KBM-7 (cell line): ENCODE measurements around the gene PPP2R3A.
A peak's percentile ranks its signal among the peaks of the same experiment; 100 is the strongest.
"Not testable (repeated sequence)": the region's sequence is repeated elsewhere in the genome, so short reads cannot be mapped to it uniquely, and the experiment has no call there.

Source experiments
- DNase-seq: peaks from one replicate; pipeline ENCODE4 v3.0.0-alpha.2; 2015
- in situ Hi-C: fragments of 300-500 bp; cut with MboI; formaldehyde crosslinking; loops from 2 replicates; pipeline ENCODE4 v1.14.3; 2020; ENCODE audit warnings: low sequenced_read_pairs, low pct_unique_long_range_greater_than_20kb, mixed read lengths

Gene PPP2R3A, protein sequence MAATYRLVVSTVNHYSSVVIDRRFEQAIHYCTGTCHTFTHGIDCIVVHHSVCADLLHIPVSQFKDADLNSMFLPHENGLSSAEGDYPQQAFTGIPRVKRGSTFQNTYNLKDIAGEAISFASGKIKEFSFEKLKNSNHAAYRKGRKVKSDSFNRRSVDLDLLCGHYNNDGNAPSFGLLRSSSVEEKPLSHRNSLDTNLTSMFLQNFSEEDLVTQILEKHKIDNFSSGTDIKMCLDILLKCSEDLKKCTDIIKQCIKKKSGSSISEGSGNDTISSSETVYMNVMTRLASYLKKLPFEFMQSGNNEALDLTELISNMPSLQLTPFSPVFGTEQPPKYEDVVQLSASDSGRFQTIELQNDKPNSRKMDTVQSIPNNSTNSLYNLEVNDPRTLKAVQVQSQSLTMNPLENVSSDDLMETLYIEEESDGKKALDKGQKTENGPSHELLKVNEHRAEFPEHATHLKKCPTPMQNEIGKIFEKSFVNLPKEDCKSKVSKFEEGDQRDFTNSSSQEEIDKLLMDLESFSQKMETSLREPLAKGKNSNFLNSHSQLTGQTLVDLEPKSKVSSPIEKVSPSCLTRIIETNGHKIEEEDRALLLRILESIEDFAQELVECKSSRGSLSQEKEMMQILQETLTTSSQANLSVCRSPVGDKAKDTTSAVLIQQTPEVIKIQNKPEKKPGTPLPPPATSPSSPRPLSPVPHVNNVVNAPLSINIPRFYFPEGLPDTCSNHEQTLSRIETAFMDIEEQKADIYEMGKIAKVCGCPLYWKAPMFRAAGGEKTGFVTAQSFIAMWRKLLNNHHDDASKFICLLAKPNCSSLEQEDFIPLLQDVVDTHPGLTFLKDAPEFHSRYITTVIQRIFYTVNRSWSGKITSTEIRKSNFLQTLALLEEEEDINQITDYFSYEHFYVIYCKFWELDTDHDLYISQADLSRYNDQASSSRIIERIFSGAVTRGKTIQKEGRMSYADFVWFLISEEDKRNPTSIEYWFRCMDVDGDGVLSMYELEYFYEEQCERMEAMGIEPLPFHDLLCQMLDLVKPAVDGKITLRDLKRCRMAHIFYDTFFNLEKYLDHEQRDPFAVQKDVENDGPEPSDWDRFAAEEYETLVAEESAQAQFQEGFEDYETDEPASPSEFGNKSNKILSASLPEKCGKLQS (N-terminal part only)

DNA sequence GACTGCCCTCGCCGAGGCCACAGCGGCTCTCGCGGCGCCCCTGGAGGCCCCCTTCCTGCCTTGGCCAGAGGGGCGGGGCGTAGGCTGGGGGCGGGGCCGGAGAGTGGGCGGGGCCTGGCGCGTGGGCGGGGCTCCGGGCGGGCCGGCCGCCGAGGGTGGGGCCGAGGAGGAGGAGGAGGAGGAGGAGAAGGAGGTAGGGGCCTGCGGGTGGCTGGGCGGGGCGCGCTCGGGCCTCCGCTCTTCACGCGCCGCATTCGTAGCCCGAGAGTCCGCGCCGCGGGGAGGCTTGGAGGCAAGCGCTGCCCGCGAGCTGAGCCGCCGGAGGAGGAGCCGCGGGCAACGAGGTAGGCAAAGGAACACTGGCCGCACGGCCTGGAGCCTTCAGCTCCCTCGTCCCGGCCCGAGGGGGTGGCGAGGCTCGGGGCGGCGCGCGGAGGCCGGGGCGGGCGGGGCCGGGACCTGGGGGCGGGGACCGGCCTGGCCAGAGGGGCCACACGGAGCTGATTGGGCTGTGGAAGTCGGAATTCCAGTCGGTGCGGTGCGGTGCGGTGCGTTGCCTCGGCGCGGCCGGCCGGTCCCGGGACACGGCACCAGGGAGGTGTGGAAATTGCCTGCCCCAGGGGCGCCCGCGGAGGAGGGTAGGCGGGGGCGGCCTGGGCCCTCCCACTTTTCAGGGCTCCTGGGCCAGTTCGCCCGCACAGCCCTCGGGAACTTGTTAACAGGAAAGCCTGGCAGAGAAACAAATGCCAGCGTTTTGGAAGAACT lies at the start of gene PPP2R3A:
Gene PPP2R3A, plus strand, starts transcription at position 223 of the 765 bp plus-strand sequence. CDS start 35,771 bp downstream, outside the sequence.
- in situ Hi-C loops = no loop called here
- peak; percentile 81 for DNase-seq

DNA sequence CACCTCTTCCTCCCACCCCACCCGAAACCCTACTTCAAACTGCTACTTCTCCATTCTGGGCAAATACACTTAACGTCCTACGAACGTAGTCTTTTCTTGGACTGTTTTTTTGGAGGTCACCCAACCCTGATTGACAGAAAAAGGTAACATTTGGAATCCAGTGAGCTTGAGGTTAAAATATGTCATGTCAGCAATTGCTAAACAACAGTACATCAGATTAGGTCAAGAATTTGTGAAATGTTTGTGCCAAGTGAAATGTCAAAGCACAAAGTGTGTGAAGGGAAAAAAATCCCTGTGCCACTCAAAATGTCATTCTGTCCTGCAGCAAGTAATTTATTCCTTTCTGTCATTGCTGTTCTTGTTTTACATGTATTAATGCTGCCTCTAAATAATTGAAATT lies 49.2 kb upstream of the PPP2R3A start:
- no peak for DNase-seq
- in situ Hi-C loops = no loop called here

DNA sequence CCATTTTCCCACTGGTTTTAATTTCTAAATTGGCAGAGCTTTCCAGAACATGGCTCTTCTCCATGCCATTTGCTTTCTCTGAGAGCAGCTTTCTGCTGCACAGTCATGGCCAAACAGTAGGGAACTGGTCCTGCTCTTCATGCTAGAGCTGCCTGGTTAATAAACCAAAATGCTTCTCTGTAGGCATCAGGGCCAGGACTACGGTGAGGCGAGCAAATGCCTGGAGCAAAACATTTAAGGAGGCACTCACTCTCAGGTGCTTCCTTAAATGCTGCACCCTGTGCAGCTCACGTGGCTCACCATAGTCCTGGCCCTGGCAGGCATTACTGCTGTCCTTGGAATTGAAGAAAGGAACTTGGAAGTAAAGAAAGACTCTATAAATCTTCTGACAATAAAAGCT lies 48.5 kb upstream of the PPP2R3A start:
- in situ Hi-C loops = no loop called here
- DNase-seq = no peak

DNA sequence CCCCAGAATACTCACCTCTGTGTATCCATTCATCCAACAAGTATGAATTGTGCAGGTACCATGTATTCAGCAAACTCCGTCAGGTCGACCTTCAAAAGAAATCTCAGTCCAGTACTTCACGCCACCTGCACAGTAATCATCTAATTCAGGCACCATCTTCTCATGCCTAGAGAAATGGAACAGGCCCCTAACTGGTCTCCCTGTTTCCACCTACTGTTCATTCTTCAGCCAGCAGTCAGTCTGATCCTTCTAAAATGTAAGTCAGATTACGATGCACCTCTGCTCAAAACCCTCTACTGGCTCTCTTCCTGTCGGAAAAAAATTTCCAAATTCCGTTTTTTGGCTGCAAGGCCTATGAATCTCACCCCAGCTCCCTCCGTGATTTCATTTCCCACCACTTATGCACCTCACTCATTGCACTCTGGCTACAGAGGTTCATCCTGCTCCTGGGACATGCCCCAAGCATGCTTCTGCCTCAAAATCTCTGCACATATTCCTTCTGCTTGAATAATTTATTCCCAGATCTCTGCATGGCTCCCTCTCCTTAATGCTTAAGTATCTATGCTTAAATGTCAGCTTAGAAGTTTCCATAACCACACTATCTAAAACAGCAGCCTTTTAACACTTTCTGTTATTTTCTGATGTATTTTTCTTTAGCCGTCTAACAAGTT lies 47.5 kb upstream of the PPP2R3A start:
- in situ Hi-C loops = no loop called here
- no peak for DNase-seq

DNA sequence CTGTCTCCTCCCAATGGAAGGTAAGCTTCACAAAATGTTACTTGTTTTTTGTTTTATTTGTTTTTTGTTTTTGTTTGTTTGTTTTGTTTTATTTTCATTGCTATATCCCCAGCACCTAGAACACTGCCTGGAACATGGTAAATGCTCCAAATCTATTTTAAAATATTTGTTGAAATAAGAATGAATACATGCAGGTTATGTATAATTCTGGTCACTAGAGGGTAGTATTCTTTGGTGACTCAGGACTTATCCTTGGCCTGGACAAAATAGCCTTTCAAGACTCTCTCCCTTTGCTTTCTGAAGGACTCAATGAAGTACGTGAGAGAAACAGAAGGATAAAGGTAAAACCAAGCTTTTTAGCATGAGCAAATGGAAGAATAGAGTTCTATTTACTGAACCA lies 46.9 kb upstream of the PPP2R3A start:
- in situ Hi-C loops = no loop called here
- peak; percentile 26 for DNase-seq

DNA sequence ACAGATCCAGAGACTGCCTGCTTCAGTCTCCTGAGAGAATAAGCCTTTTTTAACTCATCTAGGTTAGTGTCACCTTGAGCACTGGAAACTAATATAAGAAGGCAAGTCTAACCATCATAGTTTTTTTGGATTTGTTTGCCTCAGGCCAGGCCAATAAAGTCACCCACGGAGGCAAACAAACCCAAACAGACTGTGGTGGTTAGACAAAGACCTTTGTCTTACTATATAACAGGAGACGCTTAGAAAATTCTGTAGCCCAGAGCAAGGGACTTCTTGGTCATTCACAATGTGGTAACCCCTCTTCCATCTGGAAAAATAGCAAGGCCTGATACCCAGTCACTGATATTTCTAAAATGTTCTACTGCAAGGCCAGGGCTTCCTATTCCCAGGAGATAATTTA lies 45.3 kb upstream of the PPP2R3A start:
- in situ Hi-C loops = no loop called here
- DNase-seq = no peak

DNA sequence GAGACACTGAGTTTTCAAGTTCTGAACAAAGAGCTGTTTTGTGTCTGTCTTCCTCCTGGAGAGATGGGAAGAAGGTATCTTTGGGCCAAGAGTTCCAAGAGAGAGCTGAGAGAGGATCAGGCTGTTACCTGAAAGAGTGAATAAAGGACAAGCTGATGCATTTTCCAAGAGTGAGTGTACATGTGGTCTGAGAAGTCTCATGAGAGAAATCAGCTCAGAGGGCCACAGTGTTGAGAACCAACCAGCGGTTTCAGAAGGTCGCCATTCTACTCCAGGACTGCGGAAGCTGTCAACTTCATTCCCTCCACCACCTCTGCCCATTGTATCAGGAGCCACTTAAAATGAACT lies 42.7 kb upstream of the PPP2R3A start:
- in situ Hi-C loops = no loop called here
- DNase-seq = no peak

DNA sequence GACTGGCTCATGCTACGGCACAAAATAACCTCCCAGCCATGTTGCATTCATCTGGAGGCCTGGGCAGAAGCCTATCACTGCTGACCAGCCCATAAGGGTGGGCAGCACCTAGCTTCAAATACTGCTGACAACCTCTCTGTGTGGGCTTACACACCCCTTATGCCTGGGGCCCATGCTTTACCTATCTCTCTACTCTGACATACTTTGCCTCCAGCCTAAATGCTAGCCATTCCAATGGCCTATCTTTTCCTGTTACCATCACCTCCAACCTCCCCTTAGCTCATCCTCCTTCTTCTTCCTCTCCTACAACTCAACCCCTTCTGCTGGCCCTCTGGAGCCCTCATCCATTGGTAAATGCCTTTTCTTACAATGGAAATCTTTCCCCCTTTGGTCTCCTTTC lies 41.0 kb upstream of the PPP2R3A start:
- no peak for DNase-seq
- in situ Hi-C loops = no loop called here

DNA sequence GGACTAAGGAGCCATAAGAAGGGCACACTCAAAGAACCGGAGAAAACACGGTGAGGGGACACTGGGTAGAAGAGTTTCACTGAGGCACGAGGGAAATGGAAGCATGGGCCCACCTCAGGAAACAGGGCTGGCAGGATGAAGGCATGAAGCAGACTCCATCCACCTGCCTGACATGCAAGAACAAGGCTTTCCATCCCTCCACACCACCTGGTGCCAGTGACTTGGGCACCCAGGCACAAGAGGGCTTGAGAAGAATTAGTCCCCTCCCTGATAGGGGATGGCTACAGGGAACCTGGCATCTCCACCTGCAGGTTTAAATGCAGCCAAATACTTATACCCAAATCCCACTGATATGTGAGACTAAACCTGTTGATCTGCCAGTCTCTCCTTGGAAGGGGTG lies 38.9 kb upstream of the PPP2R3A start:
- in situ Hi-C loops = no loop called here
- DNase-seq = no peak

DNA sequence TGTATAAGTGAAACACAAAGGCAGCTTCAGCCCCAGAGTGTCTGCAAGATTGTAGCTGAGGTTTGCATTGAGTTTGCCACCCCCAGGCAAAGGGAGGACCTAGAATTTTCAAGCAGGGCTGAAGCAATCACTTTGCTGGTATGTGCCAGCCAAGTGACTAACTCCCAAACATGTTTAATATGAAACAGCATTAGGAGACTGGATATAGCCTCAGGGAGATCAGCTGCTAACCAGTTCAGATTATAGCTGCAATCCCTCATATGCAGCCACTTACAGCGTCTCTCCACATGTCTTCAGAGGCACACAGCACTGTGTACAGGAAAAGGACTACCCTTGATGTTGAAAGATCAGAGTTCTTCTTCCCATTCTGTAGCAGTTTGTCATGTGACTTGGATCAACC lies 38.4 kb upstream of the PPP2R3A start:
- no peak for DNase-seq
- in situ Hi-C loops = no loop called here

DNA sequence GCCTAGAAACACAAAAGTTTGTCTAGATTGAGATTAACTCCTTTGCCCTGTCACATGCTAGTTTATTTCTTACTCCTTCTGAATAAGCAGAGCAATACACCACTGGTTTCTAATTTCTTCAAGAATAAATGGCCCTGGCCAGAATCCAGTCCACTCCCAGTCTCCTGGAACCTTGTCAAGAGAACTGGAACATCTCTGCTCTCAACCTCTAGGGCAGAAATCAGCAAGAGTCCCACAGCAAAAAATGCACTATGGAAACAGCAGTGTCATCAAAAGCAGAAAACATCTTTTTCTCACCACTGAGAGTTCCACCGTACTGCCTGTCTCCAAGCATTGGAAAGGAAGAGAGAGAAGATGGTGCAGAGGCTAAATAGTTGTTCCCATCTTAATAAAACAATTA lies 35.9 kb upstream of the PPP2R3A start:
- in situ Hi-C loops = no loop called here
- DNase-seq = no peak

DNA sequence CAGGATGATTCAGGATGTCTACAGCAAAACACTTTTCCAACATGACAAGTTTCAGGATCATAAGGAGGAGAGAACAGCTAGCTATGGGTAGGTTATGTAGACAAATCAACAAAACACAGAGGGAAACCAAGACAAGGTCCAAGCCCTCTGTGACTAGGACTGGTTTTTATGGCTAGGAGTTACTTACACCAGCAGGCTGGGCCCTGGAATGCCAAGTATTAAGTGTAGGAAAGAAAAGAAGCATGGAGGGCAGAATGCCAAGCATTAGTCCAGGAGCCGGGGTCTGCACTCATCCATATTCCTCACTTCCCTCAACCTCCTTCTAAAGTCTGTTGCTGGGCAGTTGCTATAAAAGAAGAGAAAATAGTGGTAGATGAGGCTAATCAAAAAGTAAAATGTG lies 35.3 kb upstream of the PPP2R3A start:
- no peak for DNase-seq
- in situ Hi-C loops = no loop called here

DNA sequence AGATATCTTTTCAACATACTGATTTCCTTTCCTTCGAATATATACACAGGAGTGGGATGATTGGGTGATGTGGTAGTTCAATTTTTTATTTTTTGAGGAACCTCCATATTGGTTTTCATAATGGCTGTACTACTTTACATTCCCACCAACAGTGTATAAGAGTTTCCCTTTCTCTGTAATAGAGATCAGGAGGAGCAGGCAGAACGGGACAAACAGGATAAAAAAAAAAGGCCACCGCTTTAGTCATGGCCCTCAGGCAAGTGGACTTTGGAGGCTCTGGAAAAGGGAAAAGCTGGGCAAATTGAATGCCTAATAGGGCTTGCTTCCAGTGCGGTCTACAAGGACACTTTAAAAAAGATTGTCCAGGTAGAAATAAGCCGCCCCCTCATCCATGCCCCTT lies 30.4 kb upstream of the PPP2R3A start:
- in situ Hi-C loops, DNase-seq: not testable (repeated sequence)

DNA sequence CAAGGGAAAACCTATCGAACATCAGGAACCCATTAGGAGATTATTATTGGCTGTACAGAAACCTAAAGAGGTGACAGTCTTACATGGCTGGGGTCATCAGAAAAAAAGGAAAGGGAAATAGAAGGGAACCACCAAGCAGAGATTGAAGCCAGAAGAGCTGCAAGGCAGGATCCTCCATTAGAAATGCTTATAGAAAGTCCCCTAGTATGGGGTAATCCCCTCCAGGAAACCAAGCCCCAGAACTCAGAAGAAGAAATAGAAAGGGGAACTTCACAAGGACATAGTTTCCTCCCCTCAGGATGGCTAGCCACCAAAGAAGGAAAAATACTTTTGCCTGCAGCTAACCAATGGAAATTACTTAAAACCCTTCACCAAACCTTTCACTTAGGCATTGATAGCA lies 27.8 kb upstream of the PPP2R3A start:
- DNase-seq, in situ Hi-C loops: not testable (repeated sequence)

DNA sequence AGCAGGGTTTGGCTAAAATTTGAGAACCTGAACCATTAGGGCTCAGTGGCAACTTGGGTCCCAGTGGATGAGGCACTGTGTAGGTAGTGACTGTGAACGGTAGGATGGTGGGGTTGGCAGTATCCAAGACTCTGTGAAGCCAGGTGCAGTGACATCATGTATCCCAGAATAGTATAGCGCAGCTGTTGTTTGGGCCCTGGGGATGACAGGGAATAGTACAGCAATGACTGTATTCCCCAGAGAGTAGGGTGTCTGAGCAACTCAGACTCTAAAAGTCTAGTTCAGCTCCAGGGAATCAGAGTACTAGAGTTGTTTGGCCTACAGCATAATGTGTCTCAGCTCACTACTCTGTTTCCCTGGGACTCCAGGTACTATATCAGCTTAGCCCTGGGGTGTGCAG lies 20.7 kb upstream of the PPP2R3A start:
- in situ Hi-C loops = no loop called here
- DNase-seq = no peak

DNA sequence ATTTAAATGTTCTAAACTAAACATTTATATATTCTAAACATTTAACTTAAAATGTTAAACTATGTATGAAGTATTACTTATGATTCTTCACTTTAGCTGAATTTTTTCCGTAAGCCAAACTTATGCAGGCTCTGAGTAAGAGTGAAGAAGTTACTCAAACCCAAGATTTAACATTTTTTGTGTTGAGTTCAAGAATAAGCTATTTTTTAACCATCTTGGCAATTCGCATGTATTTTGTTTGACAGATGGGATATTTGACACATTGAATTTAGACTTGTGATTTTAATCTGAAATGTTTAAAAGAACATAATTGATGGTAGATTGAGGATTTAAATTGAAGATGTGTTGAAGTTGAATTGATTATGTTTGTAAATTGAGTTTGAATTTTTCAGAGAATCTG lies 14.6 kb upstream of the PPP2R3A start:
- in situ Hi-C loops = no loop called here
- no peak for DNase-seq

DNA sequence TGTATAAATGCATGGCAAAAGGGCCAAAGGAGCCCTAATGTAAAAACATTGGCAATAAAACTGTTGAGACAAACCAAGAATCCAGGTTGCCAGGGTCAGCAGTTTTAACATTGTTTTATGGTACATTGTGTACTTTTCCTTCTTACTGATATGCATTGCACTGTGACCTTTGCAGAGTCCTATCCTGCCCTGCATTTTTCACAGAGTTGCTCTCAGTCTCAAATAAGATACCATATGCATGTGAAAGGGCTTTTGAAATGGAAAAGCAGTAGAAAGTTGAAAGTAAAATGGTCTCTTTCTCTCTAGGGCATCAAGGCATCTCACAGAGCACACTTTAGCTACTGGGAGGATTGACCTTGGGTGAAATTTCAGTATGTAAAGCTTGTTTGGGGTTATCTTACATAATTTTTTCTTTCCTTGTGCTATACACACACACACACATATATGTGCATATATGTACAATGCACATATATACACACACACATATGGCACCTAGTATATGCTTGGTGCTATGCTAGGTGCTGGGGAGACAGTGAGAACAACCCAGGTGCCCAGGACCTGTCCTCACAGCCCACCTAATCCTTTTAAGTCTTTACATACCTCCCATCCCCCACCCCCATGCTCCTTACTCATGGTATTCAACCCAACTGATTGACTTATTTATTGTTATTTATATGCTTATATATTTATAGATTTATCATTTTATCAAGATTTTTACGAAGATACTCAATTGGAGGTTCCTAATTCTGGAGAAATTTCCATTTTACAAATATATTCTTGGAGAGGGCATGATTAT lies 1.2 kb upstream of the PPP2R3A start:
- DNase-seq = no peak
- in situ Hi-C loops = no loop called here

DNA sequence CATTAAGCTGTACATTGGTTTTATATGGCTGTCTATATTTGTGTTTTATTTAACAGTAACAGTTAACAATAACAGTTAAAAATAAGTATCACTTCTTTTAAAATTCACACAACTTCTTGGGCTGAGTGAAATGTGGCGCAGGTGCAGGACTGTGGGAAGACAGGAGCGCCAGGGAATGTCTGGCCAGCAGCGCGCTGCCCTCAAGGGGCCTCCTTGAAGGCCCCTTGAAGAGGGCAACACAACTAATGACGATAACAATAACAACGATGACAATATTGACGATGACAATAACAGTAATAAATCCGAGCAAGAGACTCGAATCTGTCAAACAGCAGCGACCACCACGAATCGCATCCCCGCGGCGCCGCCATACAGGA lies 411 bp upstream of the PPP2R3A start:
- no peak for DNase-seq
- in situ Hi-C loops = no loop called here
